ENCODE data around the gene USP28. TPM values are rescaled to one million over a fixed set of nuclear protein-coding genes. Genes with fewer than 3 reads are reported as not detected.

Gene USP28
- total RNA-seq, 8 experiments from 2014 or later, result 10.4 to 41.6 (median 18.0) TPM

DNA sequence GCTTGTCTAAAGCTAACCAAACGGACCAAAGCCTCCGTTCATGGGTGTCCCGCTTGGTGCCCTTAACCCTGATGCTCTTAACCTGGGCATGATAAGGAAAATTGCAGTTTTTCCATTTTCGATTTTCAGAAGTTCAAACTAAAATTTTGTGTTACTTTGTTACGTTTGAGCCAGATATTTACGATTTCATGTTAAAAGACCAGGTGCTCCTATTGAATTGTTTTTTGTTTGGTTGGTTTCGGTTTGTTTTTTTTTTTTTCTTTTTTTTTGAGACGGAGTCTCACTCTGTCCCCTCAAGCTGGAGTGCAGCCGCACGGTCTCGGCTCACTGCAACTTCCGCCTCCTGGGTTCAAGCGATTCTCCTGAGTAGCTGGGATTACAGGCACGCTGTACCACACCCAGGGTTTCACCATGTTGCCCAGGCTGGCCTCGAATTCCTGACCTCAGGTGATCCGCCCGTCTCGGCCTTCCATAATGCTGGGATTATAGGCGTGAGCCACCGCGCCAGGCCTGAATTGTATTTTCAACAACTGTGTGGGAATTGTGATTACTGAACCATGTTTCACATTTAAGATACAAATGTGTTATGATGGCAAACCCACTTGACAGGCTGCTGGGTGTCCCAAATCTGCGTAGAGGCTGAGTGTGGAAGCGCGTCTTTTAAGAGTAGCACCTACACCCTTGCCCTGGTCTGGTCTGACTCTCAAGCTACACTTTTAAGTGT is 864 bp upstream of the USP28 start:
- in situ Hi-C loops (cut with MboI; ENCODE audit: low pct_unique_long_range_greater_than_20kb in 2 of 9, low sequenced_read_pairs in 9 of 9, unreplicated experiment in 9 of 9), result loop anchor here in 3 of 9 experiments (25.0 kb wide), 1 partner anchor 386 kb away; no protein-coding TSS in a partner anchor
- Histone ChIP-seq H3K27ac (peak overlapping the region; percentile 95 to 98), H3K4me3 (peak overlapping the region; percentile 68 to 93 (median 84)), H3K4me1 (replicated peaks in 1 of 2) (peaks cover 28 to 29% of the 10 kb centered on the region in 2 donors)
- 42 to 79% (median 68%) methylated on average over 8 to 17 of the region's 24 CpGs; no CpG with 5 or more reads in 1 of the 10 experiments for WGBS, 10 experiments
- ATAC-seq (replicated peaks in 6 of 8), result no peak

DNA sequence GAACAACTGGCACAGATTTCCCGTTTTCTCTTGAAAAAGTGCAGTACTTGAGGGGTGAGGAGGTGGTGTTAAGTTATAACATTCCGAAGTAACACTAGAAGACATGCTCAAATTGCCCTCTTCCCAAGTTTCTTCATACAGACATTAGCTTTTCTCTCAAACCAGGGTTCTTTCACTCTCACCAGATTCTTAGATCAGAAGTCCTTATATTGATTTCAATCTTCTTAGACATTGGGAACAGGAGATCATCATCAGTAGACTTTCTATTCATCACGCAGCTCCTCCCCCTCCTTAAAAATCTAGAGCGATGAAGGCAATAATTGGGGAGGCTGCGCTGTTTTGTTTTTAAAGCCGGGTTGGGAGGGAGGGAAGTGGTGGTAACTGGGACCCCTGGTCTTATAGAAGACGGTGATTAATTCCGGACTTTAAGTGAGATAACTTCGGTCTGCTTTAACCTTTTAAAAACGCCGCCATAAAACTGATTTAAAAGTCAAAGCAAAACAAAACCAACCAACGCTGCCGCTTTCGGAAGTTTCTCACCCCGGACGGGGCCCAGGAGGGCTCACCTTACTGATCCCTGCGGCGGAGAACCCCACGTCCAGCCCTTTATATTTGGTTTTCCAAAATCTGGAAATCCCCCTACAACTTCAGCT is 665 bp downstream of the USP28 start:
- in situ Hi-C loops (cut with MboI; ENCODE audit: low pct_unique_long_range_greater_than_20kb in 2 of 9, low sequenced_read_pairs in 9 of 9, unreplicated experiment in 9 of 9), result loop anchor here in 3 of 9 experiments (25.0 kb wide), 1 partner anchor 388 kb away; no protein-coding TSS in a partner anchor
- 0 to 50% (median 9%) methylated on average over 1 to 11 of the region's 19 CpGs for WGBS, 10 experiments
- peak in 3 of 8 experiments; percentile 21 to 39 (median 31) for ATAC-seq (replicated peaks in 6 of 8)
- Histone ChIP-seq H3K4me3 (peak overlapping the region; percentile 68 to 93 (median 84)), H3K4me1 (replicated peaks in 1 of 2) (peaks cover 28 to 29% of the 10 kb centered on the region in 2 donors), H3K27ac (peak overlapping the region in 1 of 2 donors; percentile 82)

DNA sequence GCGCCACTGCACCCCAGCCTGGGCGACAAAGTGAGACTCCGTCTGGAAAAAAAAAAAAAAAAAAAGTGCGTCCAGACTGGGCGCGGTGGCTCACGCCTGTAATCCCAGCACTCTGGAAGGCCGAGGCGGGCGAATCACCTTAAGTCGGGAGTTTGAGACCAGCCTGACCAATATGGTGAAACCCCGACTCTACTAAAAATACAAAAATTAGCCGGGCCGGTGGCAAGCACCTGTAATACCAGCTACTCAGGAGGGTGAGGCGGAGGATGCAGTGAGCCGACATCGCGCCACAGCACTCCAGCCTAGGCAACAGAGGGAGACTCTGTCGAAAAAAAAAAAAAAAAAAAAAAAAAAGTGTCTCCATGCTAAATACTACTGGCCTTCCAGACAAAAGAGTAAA is 1.3 kb downstream of the USP28 start:
- peak overlapping the region; percentile 68 to 93 (median 84) for H3K4me3 ChIP-seq
- H3K4me1 ChIP-seq (replicated peaks in 1 of 2), result peaks cover 28 to 29% of the 10 kb centered on the region in 2 donors
- in situ Hi-C loops (cut with MboI; ENCODE audit: low pct_unique_long_range_greater_than_20kb in 2 of 9, low sequenced_read_pairs in 9 of 9, unreplicated experiment in 9 of 9), result no loop called here
- no peak overlapping the region for H3K27ac ChIP-seq
- ATAC-seq (replicated peaks in 6 of 8), result no peak
- whole genome bisulfite sequencing, 10 experiments, result 61 to 100% (median 96%) methylated on average over 1 to 9 of the region's 19 CpGs; no CpG with 5 or more reads in 6 of the 10 experiments

DNA sequence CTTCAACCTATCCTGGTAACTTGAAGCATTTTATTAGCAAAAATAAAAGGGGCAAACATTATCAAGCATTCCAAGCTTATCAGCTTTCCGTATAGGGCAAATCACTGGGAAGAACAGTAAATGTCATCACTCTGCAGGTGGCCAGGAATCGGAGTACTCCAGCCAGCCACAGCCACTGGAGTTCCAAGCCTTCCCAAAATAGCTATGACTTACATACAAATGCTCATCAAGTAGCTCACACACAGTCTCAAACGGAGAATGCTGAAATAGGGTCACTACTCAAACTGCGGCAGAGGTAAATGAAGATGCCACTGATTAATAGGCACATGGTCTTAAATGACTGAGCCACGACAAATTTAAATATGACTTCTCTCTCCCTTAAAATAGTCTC is 2.1 kb downstream of the USP28 start:
- WGBS, 10 experiments, result 6 to 67% (median 29%) methylated on average over 1 to 5 of the region's 5 CpGs; no CpG with 5 or more reads in 1 of the 10 experiments
- H3K4me3 ChIP-seq, result peak overlapping the region in 4 of 5 donors; percentile 4 to 84 (median 17)
- peaks cover 28 to 29% of the 10 kb centered on the region in 2 donors for H3K4me1 ChIP-seq (replicated peaks in 1 of 2)
- no peak overlapping the region for H3K27ac ChIP-seq
- in situ Hi-C loops (cut with MboI; ENCODE audit: low pct_unique_long_range_greater_than_20kb in 2 of 9, low sequenced_read_pairs in 9 of 9, unreplicated experiment in 9 of 9), result no loop called here
- no peak for ATAC-seq (replicated peaks in 6 of 8)

GRCh38 chr11:113871336-113871735 is 4.0 kb downstream of the USP28 start:
- no peak for ATAC-seq (replicated peaks in 6 of 8)
- in situ Hi-C loops (cut with MboI; ENCODE audit: low pct_unique_long_range_greater_than_20kb in 2 of 9, low sequenced_read_pairs in 9 of 9, unreplicated experiment in 9 of 9), result no loop called here
- Histone ChIP-seq H3K4me1 (replicated peaks in 1 of 2) (peaks cover 15 to 22% of the 10 kb centered on the region in 2 donors), H3K4me3 (no peak overlapping the region), H3K27ac (no peak overlapping the region)
- WGBS, 10 experiments, result 81 to 100% (median 100%) methylated on average over 1 to 3 of the region's 3 CpGs; no CpG with 5 or more reads in 2 of the 10 experiments

GRCh38 chr11:113867843-113868503 is 7.4 kb downstream of the USP28 start:
- in situ Hi-C loops (cut with MboI; ENCODE audit: low pct_unique_long_range_greater_than_20kb in 2 of 9, low sequenced_read_pairs in 9 of 9, unreplicated experiment in 9 of 9), result no loop called here
- H3K27ac ChIP-seq, result no peak overlapping the region
- WGBS, 10 experiments, result 50 to 100% (median 100%) methylated on average over 1 to 3 of the region's 3 CpGs; no CpG with 5 or more reads in 2 of the 10 experiments

GRCh38 chr11:113865873-113866272 is 9.5 kb downstream of the USP28 start:
- ATAC-seq (replicated peaks in 6 of 8), result no peak
- 80 to 100% (median 95%) methylated on average over 1 to 8 of the region's 8 CpGs; no CpG with 5 or more reads in 1 of the 10 experiments for WGBS, 10 experiments
- in situ Hi-C loops (cut with MboI; ENCODE audit: low pct_unique_long_range_greater_than_20kb in 2 of 9, low sequenced_read_pairs in 9 of 9, unreplicated experiment in 9 of 9), result no loop called here
- Histone ChIP-seq H3K4me3 (no peak overlapping the region), H3K4me1 (replicated peaks in 1 of 2) (no peaks in the 10 kb centered on the region), H3K27ac (no peak overlapping the region)

More at GRCh38 chr11:113867843-113868503, 7.4 kb downstream of the USP28 start:
- no peak for ATAC-seq (replicated peaks in 6 of 8)
- H3K4me1 ChIP-seq (replicated peaks in 1 of 2), result peaks cover 6 to 8% of the 10 kb centered on the region in 2 donors
- H3K4me3 ChIP-seq, result no peak overlapping the region

GRCh38 chr11:113864410-113864809 is 11.0 kb downstream of the USP28 start:
- WGBS, 10 experiments, result 80 to 100% (median 95%) methylated on average over 1 to 3 of the region's 3 CpGs; no CpG with 5 or more reads in 1 of the 10 experiments
- ATAC-seq (replicated peaks in 6 of 8), result no peak
- Histone ChIP-seq H3K27ac (no peak overlapping the region), H3K4me1 (replicated peaks in 1 of 2) (no peaks in the 10 kb centered on the region), H3K4me3 (no peak overlapping the region)
- in situ Hi-C loops (cut with MboI; ENCODE audit: low pct_unique_long_range_greater_than_20kb in 2 of 9, low sequenced_read_pairs in 9 of 9, unreplicated experiment in 9 of 9), result no loop called here

DNA sequence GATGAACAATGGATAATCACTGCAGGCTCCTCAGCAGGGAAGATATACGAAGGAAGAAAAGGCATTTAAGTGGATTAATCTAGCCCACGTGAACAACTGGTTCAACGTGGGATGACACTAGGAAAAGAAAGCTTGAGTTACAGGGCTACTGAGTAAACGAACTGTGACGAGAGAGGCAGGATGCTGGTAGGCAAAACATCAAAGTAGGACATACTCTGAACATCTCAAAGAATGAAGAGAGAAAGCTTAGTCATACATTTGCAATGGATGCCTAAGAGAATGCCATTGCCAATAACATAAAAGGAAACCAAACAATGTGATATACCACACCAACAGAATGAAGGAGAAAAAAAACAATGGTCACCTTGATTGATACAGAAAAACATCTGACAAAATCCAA is 12.9 kb downstream of the USP28 start:
- Histone ChIP-seq H3K27ac (no peak overlapping the region), H3K4me3 (no peak overlapping the region), H3K4me1 (replicated peaks in 1 of 2) (no peaks in the 10 kb centered on the region)
- in situ Hi-C loops (cut with MboI; ENCODE audit: low pct_unique_long_range_greater_than_20kb in 2 of 9, low sequenced_read_pairs in 9 of 9, unreplicated experiment in 9 of 9), result no loop called here
- ATAC-seq (replicated peaks in 6 of 8), result peak in 4 of 8 experiments; percentile 38 to 83 (median 74)
- WGBS, 10 experiments, result 0 to 59% (median 38%) methylated on average over 1 to 5 of the region's 5 CpGs; no CpG with 5 or more reads in 2 of the 10 experiments

- H3K27ac ChIP-seq, result no peak overlapping the region
- in situ Hi-C loops (cut with MboI; ENCODE audit: low pct_unique_long_range_greater_than_20kb in 2 of 9, low sequenced_read_pairs in 9 of 9, unreplicated experiment in 9 of 9), result no loop called here
Measured at GRCh38 chr11:113859665-113860064, 15.7 kb downstream of the USP28 start.

DNA sequence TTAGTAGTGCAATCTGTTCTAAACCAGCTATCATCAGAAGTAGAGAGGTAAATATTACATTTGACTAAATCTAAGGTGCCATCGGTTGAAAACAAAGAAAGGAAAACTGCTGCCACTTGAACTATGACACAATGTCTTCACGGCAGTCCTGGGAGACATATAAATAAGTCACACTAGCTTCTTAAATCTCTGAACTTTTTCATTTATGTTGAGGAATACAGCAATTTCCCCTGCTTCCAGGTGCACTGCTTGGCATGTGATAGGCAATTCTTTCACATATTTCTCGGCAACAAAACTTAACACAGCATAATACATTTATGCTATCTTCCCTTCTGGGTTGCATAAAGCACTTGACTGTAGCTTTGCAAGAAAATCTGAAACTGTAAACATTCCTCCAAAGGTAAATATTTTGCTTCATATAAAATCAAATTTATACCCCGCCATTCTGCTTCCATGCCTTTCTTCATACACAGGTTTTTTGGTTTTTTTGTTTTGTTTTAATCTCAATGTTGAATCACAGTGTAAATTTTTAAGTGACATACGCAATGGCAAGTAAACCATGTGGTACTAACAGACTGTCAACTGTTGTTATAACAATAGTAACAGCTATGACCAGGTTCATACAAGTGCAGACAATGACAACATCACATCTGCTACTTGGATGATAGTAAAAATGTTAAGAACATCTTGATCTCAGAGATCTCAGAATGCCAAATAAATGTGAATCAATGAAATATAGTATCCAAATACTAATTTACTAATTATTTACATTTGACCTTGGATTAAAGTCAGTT is 18.2 kb downstream of the USP28 start:
- in situ Hi-C loops (cut with MboI; ENCODE audit: low pct_unique_long_range_greater_than_20kb in 2 of 9, low sequenced_read_pairs in 9 of 9, unreplicated experiment in 9 of 9), result no loop called here
- H3K4me1 ChIP-seq (replicated peaks in 1 of 2), result no peaks in the 10 kb centered on the region

More at GRCh38 chr11:113859665-113860064, 15.7 kb downstream of the USP28 start:
- Histone ChIP-seq H3K4me1 (replicated peaks in 1 of 2) (no peaks in the 10 kb centered on the region), H3K4me3 (no peak overlapping the region)
- ATAC-seq (replicated peaks in 6 of 8), result peak in 1 of 8 experiments; percentile 50

GRCh38 chr11:113855803-113856202 is 19.6 kb downstream of the USP28 start:
- Histone ChIP-seq H3K27ac (no peak overlapping the region), H3K4me1 (replicated peaks in 1 of 2) (no peaks in the 10 kb centered on the region), H3K4me3 (no peak overlapping the region)
- no peak for ATAC-seq (replicated peaks in 6 of 8)
- WGBS, 10 experiments, result 50 to 100% (median 98%) methylated on average over 1 to 6 of the region's 6 CpGs
- in situ Hi-C loops (cut with MboI; ENCODE audit: low pct_unique_long_range_greater_than_20kb in 2 of 9, low sequenced_read_pairs in 9 of 9, unreplicated experiment in 9 of 9), result no loop called here

More for the DNA sequence above, 18.2 kb downstream of the USP28 start:
- WGBS, 10 experiments, result 60 to 100% (median 96%) methylated on average over 3 to 5 of the region's 5 CpGs
- Histone ChIP-seq H3K4me3 (no peak overlapping the region), H3K27ac (no peak overlapping the region)
- ATAC-seq (replicated peaks in 6 of 8), result peak in 1 of 8 experiments; percentile 36

All from motor neuron (in vitro differentiated cells).